Measurements from ENCODE around the gene LRRK1.

DNA sequence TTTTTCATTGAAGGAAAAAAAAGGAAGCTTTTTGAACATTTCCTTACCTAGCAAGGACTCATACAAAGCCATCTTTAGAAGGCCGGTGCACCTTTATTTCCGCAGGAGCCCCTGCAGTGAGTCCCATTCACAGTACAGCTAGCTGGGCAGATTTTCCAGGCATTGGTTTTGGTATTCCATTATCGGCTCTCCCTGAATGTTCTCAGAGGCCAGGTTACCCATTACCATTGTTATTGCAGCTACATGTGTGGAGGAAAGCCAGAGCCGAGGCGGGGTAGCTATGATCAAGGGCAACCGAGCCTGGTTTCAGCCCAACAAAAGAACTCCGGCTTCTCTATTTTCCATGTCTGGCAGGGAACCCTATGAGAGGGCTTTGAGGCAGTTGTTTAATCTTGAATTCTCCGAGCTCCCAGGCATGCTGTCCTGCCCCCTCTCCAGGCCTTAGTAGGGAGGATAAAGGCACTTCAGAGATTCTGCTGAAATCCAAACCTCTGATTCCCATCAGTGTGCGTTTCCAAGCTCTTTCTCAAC is 100.3 kb downstream of the LRRK1 start:
- TF ChIP-seq, protein P1, sequence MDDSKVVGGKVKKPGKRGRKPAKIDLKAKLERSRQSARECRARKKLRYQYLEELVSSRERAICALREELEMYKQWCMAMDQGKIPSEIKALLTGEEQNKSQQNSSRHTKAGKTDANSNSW (CRISPR knock-in tag; IDR thresholded peaks at IDR 0.05; ENCODE audit: borderline replicate concordance): no peak
- TF ChIP-seq POLR2A (IDR thresholded peaks at IDR 0.05; ENCODE audit: insufficient read depth in 1 of 2, low read depth in 2 of 2, low read length in 2 of 2) (no peak), ZKSCAN8 (CRISPR knock-in tag; IDR thresholded peaks at IDR 0.05; ENCODE audit: borderline replicate concordance) (no peak)
- TF ChIP-seq, protein P2, sequence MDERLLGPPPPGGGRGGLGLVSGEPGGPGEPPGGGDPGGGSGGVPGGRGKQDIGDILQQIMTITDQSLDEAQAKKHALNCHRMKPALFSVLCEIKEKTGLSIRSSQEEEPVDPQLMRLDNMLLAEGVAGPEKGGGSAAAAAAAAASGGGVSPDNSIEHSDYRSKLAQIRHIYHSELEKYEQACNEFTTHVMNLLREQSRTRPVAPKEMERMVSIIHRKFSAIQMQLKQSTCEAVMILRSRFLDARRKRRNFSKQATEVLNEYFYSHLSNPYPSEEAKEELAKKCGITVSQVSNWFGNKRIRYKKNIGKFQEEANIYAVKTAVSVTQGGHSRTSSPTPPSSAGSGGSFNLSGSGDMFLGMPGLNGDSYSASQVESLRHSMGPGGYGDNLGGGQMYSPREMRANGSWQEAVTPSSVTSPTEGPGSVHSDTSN (CRISPR knock-in tag; IDR thresholded peaks at IDR 0.05): no peak
- TF ChIP-seq, protein P3, sequence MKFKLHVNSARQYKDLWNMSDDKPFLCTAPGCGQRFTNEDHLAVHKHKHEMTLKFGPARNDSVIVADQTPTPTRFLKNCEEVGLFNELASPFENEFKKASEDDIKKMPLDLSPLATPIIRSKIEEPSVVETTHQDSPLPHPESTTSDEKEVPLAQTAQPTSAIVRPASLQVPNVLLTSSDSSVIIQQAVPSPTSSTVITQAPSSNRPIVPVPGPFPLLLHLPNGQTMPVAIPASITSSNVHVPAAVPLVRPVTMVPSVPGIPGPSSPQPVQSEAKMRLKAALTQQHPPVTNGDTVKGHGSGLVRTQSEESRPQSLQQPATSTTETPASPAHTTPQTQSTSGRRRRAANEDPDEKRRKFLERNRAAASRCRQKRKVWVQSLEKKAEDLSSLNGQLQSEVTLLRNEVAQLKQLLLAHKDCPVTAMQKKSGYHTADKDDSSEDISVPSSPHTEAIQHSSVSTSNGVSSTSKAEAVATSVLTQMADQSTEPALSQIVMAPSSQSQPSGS (CRISPR knock-in tag; IDR thresholded peaks at IDR 0.05): no peak
